ENCODE data around the gene ADAM11. TPM values are rescaled to one million over a fixed set of nuclear protein-coding genes. Genes with fewer than 3 reads are reported as not detected.

ADAM11 gene
- polyA plus RNA-seq, 2 of the 4 experiments (the other 2 are of a cell fraction) = 0.75 to 2.1 TPM

DNA sequence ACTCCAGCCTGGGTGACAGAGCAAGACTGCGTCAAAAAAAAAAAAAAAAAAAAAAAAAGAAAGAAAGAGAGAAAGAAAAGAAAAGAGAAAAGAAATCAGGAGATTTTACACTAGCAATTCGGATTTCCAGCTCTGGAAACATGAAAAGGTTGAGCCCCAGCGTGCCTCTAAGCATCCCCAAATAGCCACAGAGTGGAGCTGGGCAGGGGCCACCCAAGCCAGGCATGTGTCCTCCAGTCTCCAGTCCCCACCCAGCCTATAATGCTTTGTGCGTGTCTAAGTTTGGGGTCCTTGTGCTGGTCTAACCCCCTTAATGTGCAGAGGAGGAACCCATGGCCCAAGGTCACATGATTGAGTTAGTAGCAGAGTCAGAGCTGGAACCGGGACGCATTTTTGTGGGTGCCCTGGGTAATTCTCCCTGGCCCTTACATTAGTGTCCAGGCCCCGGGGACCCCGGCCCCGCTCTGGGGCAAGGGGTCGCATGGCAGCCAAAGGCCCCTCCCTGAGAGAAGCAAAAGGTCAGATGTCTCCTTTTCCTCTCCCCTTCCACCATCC lies 19.9 kb downstream of the ADAM11 start:
- ChIA-PET CTCF (interaction anchor here (0.6 to 30.3 kb wide), 52 partner anchors 7 to 416 kb away, joined by 3 to 1787 read pairs (median 6); partner anchors contain the start of genes ACBD4, ADAM11, GJC1 and HIGD1B), POLR2A (interaction anchor here (1.0 to 1.1 kb wide), 2 partner anchors 88 to 132 kb away, joined by 3 read pairs; no protein-coding TSS in a partner anchor)
- Histone ChIP-seq H3K27ac (peak overlapping the region; percentile 79 to 84), H3K4me1 (peaks cover 17% of the 10 kb centered on the region), H3K9me3 (no peaks in the 10 kb centered on the region), H3K4me2 (peak overlapping the region; percentile 84), H3K4me3 (peak overlapping the region; percentile 53)
- DNase-seq (ENCODE audit: low read depth in 1 of 2, low spot score in 1 of 2) (no peak), FAIRE-seq (no peak), ATAC-seq (no peak)
- 36% methylated on average over 10 of the region's 10 CpGs for WGBS (ENCODE audit: missing lambda C conversion rate)
- TF ChIP-seq, protein P1, sequence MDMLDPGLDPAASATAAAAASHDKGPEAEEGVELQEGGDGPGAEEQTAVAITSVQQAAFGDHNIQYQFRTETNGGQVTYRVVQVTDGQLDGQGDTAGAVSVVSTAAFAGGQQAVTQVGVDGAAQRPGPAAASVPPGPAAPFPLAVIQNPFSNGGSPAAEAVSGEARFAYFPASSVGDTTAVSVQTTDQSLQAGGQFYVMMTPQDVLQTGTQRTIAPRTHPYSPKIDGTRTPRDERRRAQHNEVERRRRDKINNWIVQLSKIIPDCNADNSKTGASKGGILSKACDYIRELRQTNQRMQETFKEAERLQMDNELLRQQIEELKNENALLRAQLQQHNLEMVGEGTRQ (IDR thresholded peaks at IDR 0.05) = peak; percentile 53
- no peak for TF ChIP-seq KDM5A (IDR thresholded peaks at IDR 0.05)

DNA sequence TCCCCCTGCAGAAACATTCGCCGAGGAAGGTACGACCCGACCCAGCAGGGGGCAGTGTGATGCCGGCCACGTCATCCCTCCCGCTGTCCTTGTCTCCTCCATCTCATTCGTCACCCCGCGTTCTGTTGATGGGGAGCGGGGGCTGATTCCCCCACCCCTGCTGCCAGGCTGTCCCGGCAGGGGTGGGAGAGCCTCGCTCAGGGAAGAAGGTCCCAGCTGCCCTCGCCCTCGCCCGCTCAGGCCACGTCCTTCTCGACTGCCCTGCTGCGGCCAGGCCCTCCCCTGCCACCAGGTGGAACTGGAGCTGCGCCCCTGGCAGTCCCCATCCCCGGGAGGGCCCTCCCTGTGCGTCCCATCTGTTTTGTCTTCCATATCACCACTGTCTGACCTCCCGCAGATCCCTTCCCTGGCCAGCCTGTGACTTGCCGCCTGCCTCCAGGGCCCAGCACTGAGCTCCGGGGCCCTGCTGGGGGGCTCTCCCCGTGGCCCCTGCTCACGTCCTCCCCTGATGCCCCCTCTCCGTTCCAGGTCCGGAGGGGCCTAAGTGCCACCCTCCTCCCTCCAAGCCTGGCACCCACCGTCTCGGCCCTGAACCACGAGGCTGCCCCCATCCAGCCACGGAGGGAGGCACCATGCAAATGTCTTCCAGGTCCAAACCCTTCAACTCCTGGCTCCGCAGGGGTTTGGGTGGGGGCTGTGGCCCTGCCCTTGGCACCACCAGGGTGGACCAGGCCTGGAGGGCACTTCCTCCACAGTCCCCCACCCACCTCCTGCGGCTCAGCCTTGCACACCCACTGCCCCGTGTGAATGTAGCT lies 20.6 kb downstream of the ADAM11 start:
- H3K27ac ChIP-seq = peak overlapping the region; percentile 79 to 84
- WGBS (ENCODE audit: missing lambda C conversion rate) = 15% methylated on average over 35 of the region's 36 CpGs
- POLR2A ChIA-PET = interaction anchor here (1.0 to 1.1 kb wide), 2 partner anchors 87 to 131 kb away, joined by 3 read pairs; no protein-coding TSS in a partner anchor
- no peaks in the 10 kb centered on the region for H3K9me3 ChIP-seq
- ATAC-seq (peak; percentile 45 to 56), DNase-seq (ENCODE audit: low read depth in 1 of 2, low spot score in 1 of 2) (peak; percentile 83 to 95), FAIRE-seq (peak; percentile 92)
- H3K4me3 ChIP-seq = peak overlapping the region; percentile 53
- peaks cover 14% of the 10 kb centered on the region for H3K4me1 ChIP-seq
- peak overlapping the region; percentile 84 for H3K4me2 ChIP-seq
- CTCF ChIA-PET = interaction anchor here (0.7 to 30.3 kb wide), 59 partner anchors 6 to 417 kb away, joined by 3 to 1787 read pairs (median 6); partner anchors contain the start of genes ACBD4, ADAM11, GJC1 and HIGD1B
- TF ChIP-seq, protein P2, sequence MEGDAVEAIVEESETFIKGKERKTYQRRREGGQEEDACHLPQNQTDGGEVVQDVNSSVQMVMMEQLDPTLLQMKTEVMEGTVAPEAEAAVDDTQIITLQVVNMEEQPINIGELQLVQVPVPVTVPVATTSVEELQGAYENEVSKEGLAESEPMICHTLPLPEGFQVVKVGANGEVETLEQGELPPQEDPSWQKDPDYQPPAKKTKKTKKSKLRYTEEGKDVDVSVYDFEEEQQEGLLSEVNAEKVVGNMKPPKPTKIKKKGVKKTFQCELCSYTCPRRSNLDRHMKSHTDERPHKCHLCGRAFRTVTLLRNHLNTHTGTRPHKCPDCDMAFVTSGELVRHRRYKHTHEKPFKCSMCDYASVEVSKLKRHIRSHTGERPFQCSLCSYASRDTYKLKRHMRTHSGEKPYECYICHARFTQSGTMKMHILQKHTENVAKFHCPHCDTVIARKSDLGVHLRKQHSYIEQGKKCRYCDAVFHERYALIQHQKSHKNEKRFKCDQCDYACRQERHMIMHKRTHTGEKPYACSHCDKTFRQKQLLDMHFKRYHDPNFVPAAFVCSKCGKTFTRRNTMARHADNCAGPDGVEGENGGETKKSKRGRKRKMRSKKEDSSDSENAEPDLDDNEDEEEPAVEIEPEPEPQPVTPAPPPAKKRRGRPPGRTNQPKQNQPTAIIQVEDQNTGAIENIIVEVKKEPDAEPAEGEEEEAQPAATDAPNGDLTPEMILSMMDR (IDR thresholded peaks at IDR 0.05) = peak; percentile 99
- TF ChIP-seq, protein P3, sequence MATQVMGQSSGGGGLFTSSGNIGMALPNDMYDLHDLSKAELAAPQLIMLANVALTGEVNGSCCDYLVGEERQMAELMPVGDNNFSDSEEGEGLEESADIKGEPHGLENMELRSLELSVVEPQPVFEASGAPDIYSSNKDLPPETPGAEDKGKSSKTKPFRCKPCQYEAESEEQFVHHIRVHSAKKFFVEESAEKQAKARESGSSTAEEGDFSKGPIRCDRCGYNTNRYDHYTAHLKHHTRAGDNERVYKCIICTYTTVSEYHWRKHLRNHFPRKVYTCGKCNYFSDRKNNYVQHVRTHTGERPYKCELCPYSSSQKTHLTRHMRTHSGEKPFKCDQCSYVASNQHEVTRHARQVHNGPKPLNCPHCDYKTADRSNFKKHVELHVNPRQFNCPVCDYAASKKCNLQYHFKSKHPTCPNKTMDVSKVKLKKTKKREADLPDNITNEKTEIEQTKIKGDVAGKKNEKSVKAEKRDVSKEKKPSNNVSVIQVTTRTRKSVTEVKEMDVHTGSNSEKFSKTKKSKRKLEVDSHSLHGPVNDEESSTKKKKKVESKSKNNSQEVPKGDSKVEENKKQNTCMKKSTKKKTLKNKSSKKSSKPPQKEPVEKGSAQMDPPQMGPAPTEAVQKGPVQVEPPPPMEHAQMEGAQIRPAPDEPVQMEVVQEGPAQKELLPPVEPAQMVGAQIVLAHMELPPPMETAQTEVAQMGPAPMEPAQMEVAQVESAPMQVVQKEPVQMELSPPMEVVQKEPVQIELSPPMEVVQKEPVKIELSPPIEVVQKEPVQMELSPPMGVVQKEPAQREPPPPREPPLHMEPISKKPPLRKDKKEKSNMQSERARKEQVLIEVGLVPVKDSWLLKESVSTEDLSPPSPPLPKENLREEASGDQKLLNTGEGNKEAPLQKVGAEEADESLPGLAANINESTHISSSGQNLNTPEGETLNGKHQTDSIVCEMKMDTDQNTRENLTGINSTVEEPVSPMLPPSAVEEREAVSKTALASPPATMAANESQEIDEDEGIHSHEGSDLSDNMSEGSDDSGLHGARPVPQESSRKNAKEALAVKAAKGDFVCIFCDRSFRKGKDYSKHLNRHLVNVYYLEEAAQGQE (IDR thresholded peaks at IDR 0.05) = no peak
- no peak for TF ChIP-seq RNF2 (IDR thresholded peaks at IDR 0.05; ENCODE audit: borderline replicate concordance, low read depth)
- peak; percentile 88 for TF ChIP-seq SMC3 (IDR thresholded peaks at IDR 0.05)
- TF ChIP-seq RARB (CRISPR knock-in tag; IDR thresholded peaks at IDR 0.05) = no peak
- no peak for TF ChIP-seq TFCP2L1 (CRISPR knock-in tag; IDR thresholded peaks at IDR 0.05)
- TF ChIP-seq, protein P4, sequence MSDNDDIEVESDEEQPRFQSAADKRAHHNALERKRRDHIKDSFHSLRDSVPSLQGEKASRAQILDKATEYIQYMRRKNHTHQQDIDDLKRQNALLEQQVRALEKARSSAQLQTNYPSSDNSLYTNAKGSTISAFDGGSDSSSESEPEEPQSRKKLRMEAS (IDR thresholded peaks at IDR 0.05) = peak; percentile 71
- no peak for TF ChIP-seq HOXA7 (CRISPR knock-in tag; IDR thresholded peaks at IDR 0.05)
- no peak for TF ChIP-seq CHD2 (IDR thresholded peaks at IDR 0.05; ENCODE audit: low read length, partially characterized antibody)
- TF ChIP-seq MYC (IDR thresholded peaks at IDR 0.05; ENCODE audit: borderline replicate concordance, low read length) = no peak
- peak; percentile 33; the same call in 1 of the 2 replicates for TF ChIP-seq GATA3 (IDR thresholded peaks at IDR 0.05; ENCODE audit: borderline replicate concordance)
- no peak for TF ChIP-seq POLR2AphosphoS2 (conservative IDR thresholded peaks at IDR 0.05; ENCODE audit: low read length)
- TF ChIP-seq, protein P5, sequence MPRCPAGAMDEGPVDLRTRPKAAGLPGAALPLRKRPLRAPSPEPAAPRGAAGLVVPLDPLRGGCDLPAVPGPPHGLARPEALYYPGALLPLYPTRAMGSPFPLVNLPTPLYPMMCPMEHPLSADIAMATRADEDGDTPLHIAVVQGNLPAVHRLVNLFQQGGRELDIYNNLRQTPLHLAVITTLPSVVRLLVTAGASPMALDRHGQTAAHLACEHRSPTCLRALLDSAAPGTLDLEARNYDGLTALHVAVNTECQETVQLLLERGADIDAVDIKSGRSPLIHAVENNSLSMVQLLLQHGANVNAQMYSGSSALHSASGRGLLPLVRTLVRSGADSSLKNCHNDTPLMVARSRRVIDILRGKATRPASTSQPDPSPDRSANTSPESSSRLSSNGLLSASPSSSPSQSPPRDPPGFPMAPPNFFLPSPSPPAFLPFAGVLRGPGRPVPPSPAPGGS (IDR thresholded peaks at IDR 0.05) = no peak
- TF ChIP-seq ESRRA (IDR thresholded peaks at IDR 0.05; ENCODE audit: borderline replicate concordance, low read length) = no peak
- peak; percentile 76 to 93 for TF ChIP-seq RAD21 (conservative IDR thresholded peaks at IDR 0.05 in 1 of 2, IDR thresholded peaks at IDR 0.05 in 1 of 2)
- TF ChIP-seq FOSB (CRISPR knock-in tag; IDR thresholded peaks at IDR 0.05) = no peak
- TF ChIP-seq, protein P6, sequence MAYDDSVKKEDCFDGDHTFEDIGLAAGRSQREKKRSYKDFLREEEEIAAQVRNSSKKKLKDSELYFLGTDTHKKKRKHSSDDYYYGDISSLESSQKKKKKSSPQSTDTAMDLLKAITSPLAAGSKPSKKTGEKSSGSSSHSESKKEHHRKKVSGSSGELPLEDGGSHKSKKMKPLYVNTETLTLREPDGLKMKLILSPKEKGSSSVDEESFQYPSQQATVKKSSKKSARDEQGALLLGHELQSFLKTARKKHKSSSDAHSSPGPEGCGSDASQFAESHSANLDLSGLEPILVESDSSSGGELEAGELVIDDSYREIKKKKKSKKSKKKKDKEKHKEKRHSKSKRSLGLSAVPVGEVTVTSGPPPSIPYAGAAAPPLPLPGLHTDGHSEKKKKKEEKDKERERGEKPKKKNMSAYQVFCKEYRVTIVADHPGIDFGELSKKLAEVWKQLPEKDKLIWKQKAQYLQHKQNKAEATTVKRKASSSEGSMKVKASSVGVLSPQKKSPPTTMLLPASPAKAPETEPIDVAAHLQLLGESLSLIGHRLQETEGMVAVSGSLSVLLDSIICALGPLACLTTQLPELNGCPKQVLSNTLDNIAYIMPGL (CRISPR knock-in tag; IDR thresholded peaks at IDR 0.05; ENCODE audit: borderline replicate concordance) = peak; percentile 62; the same call in 1 of the 2 replicates
- no peak for TF ChIP-seq EHMT2 (IDR thresholded peaks at IDR 0.05; ENCODE audit: low read depth)
- no peak for TF ChIP-seq POLR2A (IDR thresholded peaks at IDR 0.05; ENCODE audit: low read length)
- 0 out of 2 replicates have a peak, but pooled peaks have one; percentile 3 for TF ChIP-seq NFE2L2 (conservative IDR thresholded peaks at IDR 0.05; ENCODE audit: low read length)
- peak in 1 of 2 experiments; percentile 24; a peak in 1 of 5 replicates for TF ChIP-seq JUN (IDR thresholded peaks at IDR 0.05)

Measured in A549 (cell line).